Neural cell (in vitro differentiated cells): ENCODE data around the gene SETD6. TPM values are rescaled to one million over a fixed set of nuclear protein-coding genes. Genes with fewer than 3 reads are reported as not detected.
"Not testable (repeated sequence)": the region's sequence is repeated elsewhere in the genome, so short reads cannot be mapped to it uniquely, and the experiment has no call there.

Experiments used
- H2AFZ ChIP-seq: fragments of 200-600, 300-800 bp; sonication (generic), shearing (Covaris generic); 2 replicates; pipeline ENCODE4 v1.6.0; 2014; ENCODE audit warnings: low read depth, mild to moderate bottlenecking, antibody characterized with exemption, low read length, moderate library complexity
- H3F3A ChIP-seq: fragments of 200-600 bp; shearing (Covaris generic); 2 replicates; pipeline ENCODE4 v1.6.1; 2016; ENCODE audit warnings: mild to moderate bottlenecking, moderate library complexity, mixed read lengths, antibody characterized with exemption, low read length; ENCODE audit not compliant: insufficient read depth, poor library complexity, severe bottlenecking
- H3K27ac ChIP-seq: fragments of 200-600, 300-800 bp; sonication (generic), shearing (Covaris generic); 2 replicates; pipeline ENCODE4 v1.5.1; 2014; ENCODE audit warnings: mild to moderate bottlenecking, low read length, moderate library complexity
- H3K27me3 ChIP-seq: fragments of 300-800, 200-600 bp; sonication (generic), shearing (Covaris generic); 2 replicates; pipeline ENCODE4 v1.6.0; 2014; ENCODE audit warnings: mild to moderate bottlenecking, low read depth, low read length, moderate library complexity; ENCODE audit not compliant: insufficient read depth
- H3K36me3 ChIP-seq: fragments of 300-800, 200-600 bp; sonication (generic), shearing (Covaris generic); 2 replicates; pipeline ENCODE4 v1.5.1; 2014; ENCODE audit warnings: mild to moderate bottlenecking, antibody characterized with exemption, low read length, moderate library complexity; ENCODE audit not compliant: insufficient read depth
- H3K4me2 ChIP-seq: fragments of 300-800, 200-600 bp; sonication (generic), shearing (Covaris generic); 2 replicates; pipeline ENCODE4 v1.6.0; 2014; ENCODE audit warnings: mild to moderate bottlenecking, low read length
- H3K4me3 ChIP-seq: fragments of 300-800, 200-600 bp; sonication (generic), shearing (Covaris generic); 2 replicates; pipeline ENCODE4 v1.5.1; 2014; ENCODE audit warnings: mild to moderate bottlenecking, low read length, moderate library complexity
- H3K79me2 ChIP-seq: fragments of 200-600 bp; shearing (Covaris generic); replicated peaks from 2 replicates; pipeline ENCODE4 v1.6.0; 2014; ENCODE audit warnings: mild to moderate bottlenecking, low read length, moderate library complexity; ENCODE audit not compliant: insufficient read depth
- H3K9ac ChIP-seq: fragments of 300-800, 200-600 bp; sonication (generic), shearing (Covaris generic); 2 replicates; pipeline ENCODE4 v1.6.1; 2016; ENCODE audit warnings: mild to moderate bottlenecking, low read length, mixed read lengths
- H3K9me2 ChIP-seq: fragments of 200-600 bp; shearing (Covaris generic); 2 replicates; pipeline ENCODE4 v1.6.1; 2016; ENCODE audit warnings: mild to moderate bottlenecking, low read length, mixed read lengths; ENCODE audit not compliant: insufficient read depth
- H3K9me3 ChIP-seq: fragments of 200-600, 300-800 bp; sonication (generic), shearing (Covaris generic); 2 replicates; pipeline ENCODE4 v1.6.1; 2016; ENCODE audit warnings: mild to moderate bottlenecking, mixed run types, low read length, moderate library complexity, mixed read lengths
- H4K20me1 ChIP-seq: fragments of 200-600 bp; shearing (Covaris generic); 2 replicates; pipeline ENCODE4 v1.6.1; 2016; ENCODE audit warnings: mild to moderate bottlenecking, mixed run types; ENCODE audit not compliant: insufficient read depth
- EP300 ChIP-seq: fragments of 450-650 bp; conservative IDR thresholded peaks from 2 replicates; pipeline ENCODE4 v1.6.1; 2014; ENCODE audit warnings: antibody characterized with exemption, mild to moderate bottlenecking, moderate library complexity; ENCODE audit not compliant: poor library complexity, severe bottlenecking
- EZH2 ChIP-seq: fragments of 200-600, 300-800 bp; shearing (Covaris generic), sonication (generic); IDR thresholded peaks from 2 replicates; pipeline ENCODE4 v1.6.1; 2014; ENCODE audit warnings: antibody characterized with exemption, low read length, borderline replicate concordance, mild to moderate bottlenecking; ENCODE audit not compliant: insufficient read depth, poor library complexity, severe bottlenecking
- POLR2AphosphoS5 ChIP-seq: IDR thresholded peaks from 2 replicates; pipeline ENCODE4 v1.6.1; 2012
- RAD21 ChIP-seq: fragments of 450-650 bp; conservative IDR thresholded peaks from 2 replicates; pipeline ENCODE4 v1.6.1; 2014; ENCODE audit warnings: antibody characterized with exemption, mild to moderate bottlenecking, moderate library complexity
- SMC3 ChIP-seq: fragments of 450-650 bp; conservative IDR thresholded peaks from 2 replicates; pipeline ENCODE4 v1.6.1; 2014; ENCODE audit warnings: antibody characterized with exemption, mild to moderate bottlenecking, moderate library complexity; ENCODE audit not compliant: poor library complexity
- polyA plus RNA-seq: library from polyadenylated mRNA; depleted of rRNA; stranded (reverse); fragments of >200 nt; gene quantifications from 2 replicates; pipeline ENCODE4 v1.2.3, GENCODE V29; 2014
- small RNA-seq, 3 experiments: library from RNA; depleted of rRNA; stranded (forward); fragments of <200 nt; gene quantifications; one replicate each; pipeline ENCODE3, GENCODE V24; 2012
- TF ChIP-seq, protein P1 (sequence below): IDR thresholded peaks from 2 replicates; pipeline ENCODE4 v1.6.1; 2012; ENCODE audit warnings: borderline replicate concordance

The SETD6 gene
- polyA plus RNA-seq, 1 donor from 2014 or later, result 61.2 TPM

DNA sequence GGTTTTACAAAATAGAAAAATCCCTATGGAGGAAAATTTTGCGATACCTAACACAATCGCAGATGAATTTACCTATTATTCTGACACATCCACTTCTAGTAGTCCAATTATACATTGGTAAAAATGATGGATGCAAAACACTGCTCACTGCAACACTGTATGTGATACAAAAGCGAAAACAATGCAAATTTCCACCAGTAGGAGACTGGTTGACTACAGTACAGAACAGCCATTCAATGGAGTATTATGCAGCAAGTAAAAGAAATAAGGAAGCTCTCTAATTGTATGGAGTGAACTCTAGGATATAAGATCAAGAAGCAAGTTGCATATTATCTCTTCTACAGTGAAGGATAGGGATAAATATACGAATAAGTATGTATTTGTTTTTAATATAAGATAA lies 48.5 kb downstream of the SETD6 start:
- TF ChIP-seq SMC3 (no peak), POLR2AphosphoS5 (no peak), RAD21 (no peak), EZH2 (no peak), EP300 (no peak)
- TF ChIP-seq, protein P1, sequence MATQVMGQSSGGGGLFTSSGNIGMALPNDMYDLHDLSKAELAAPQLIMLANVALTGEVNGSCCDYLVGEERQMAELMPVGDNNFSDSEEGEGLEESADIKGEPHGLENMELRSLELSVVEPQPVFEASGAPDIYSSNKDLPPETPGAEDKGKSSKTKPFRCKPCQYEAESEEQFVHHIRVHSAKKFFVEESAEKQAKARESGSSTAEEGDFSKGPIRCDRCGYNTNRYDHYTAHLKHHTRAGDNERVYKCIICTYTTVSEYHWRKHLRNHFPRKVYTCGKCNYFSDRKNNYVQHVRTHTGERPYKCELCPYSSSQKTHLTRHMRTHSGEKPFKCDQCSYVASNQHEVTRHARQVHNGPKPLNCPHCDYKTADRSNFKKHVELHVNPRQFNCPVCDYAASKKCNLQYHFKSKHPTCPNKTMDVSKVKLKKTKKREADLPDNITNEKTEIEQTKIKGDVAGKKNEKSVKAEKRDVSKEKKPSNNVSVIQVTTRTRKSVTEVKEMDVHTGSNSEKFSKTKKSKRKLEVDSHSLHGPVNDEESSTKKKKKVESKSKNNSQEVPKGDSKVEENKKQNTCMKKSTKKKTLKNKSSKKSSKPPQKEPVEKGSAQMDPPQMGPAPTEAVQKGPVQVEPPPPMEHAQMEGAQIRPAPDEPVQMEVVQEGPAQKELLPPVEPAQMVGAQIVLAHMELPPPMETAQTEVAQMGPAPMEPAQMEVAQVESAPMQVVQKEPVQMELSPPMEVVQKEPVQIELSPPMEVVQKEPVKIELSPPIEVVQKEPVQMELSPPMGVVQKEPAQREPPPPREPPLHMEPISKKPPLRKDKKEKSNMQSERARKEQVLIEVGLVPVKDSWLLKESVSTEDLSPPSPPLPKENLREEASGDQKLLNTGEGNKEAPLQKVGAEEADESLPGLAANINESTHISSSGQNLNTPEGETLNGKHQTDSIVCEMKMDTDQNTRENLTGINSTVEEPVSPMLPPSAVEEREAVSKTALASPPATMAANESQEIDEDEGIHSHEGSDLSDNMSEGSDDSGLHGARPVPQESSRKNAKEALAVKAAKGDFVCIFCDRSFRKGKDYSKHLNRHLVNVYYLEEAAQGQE, result no peak
- Histone ChIP-seq H3K27me3 (no peaks in the 10 kb centered on the region), H3K36me3 (no peaks in the 10 kb centered on the region), H3K4me2 (no peak overlapping the region), H4K20me1 (no peaks in the 10 kb centered on the region), H3K27ac (no peak overlapping the region), H3K9ac (no peak overlapping the region), H3K9me3 (no peaks in the 10 kb centered on the region), H3F3A (no peaks in the 10 kb centered on the region), H2AFZ (no peak overlapping the region), H3K9me2 (no peaks in the 10 kb centered on the region), H3K4me3 (no peak overlapping the region), H3K79me2 (no peaks in the 10 kb centered on the region)

DNA sequence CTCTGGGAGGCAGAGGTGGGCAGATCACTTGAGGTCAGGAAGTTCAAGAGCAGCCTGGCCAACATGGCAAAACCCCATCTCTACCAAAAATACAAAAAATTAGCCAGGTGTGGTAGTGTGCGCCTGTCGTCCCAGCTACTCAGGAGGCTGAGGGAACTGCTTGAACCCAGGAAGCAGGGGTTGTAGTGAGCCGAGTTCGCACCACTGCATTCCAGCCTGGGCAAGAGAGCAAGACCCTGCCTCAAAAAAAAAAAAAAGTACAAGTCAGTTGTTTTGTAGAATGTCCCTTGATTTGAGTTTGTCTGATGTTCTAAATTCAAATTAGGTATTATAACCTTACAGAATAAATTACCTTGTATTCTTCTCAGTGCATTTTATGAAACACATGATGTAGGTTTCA lies 50.4 kb downstream of the SETD6 start:
- H3K4me3 ChIP-seq, result not testable (repeated sequence)

More for the DNA sequence above, 50.4 kb downstream of the SETD6 start:
- H3K9me2 ChIP-seq, H3K9ac ChIP-seq, H4K20me1 ChIP-seq, H3K27me3 ChIP-seq, H3F3A ChIP-seq, H3K27ac ChIP-seq, H2AFZ ChIP-seq, H3K9me3 ChIP-seq, H3K4me2 ChIP-seq, H3K36me3 ChIP-seq, H3K79me2 ChIP-seq: not testable (repeated sequence)

Small RNA genes within 50 kb of the gene (small RNA-seq; reads per million reads assigned to genes)
- 0 reads per million in 3 experiments for gene RNU6-103P
- gene SNORA46, result 889 to 1,021 (median 970) reads per million in 3 experiments
- 0 reads per million in 3 experiments for gene SNORA50A

Other genes with a start within 250 kb of the SETD6 start
- gene PRSS54, start 220.5 kb upstream of the SETD6 start, polyA plus RNA-seq, result not detected in 2 replicates
- 4.3 and 4.7 TPM in 2 replicates for gene GINS3, start 123.0 kb upstream of the SETD6 start, polyA plus RNA-seq
- gene NDRG4, start 15.4 kb upstream of the SETD6 start, polyA plus RNA-seq, result 507 and 592 TPM in 2 replicates
- 52.9 and 66.2 TPM in 2 replicates for gene CNOT1, start 114.3 kb downstream of the SETD6 start, polyA plus RNA-seq
- gene SLC38A7, start 169.3 kb downstream of the SETD6 start, polyA plus RNA-seq, result 9.8 and 10.2 TPM in 2 replicates
- 44.7 and 55.6 TPM in 2 replicates for gene GOT2, start 218.8 kb downstream of the SETD6 start, polyA plus RNA-seq